SU-DHL-6 (cell line): ENCODE measurements around the gene TADA3.

Source experiments
- H2AFZ ChIP-seq: fragments of 200-600 bp; sonication (generic); 2 replicates; pipeline ENCODE4 v1.6.1; 2014; ENCODE audit warnings: low read depth, mild to moderate bottlenecking, moderate library complexity, mixed read lengths, antibody characterized with exemption, low read length; ENCODE audit not compliant: severe bottlenecking
- H3F3A ChIP-seq: fragments of 200-600 bp; shearing (Covaris generic); 2 replicates; pipeline ENCODE4 v1.6.0; 2016; ENCODE audit warnings: antibody characterized with exemption, mild to moderate bottlenecking; ENCODE audit not compliant: insufficient read depth
- H3K27ac ChIP-seq: fragments of 200-600 bp; sonication (generic); 2 replicates; pipeline ENCODE4 v1.5.1; 2016; ENCODE audit warnings: low read depth, mild to moderate bottlenecking, low read length, moderate library complexity, mixed read lengths
- H3K27me3 ChIP-seq: fragments of 200-600 bp; sonication (generic), shearing (Covaris generic); 2 replicates; pipeline ENCODE4 v1.6.0; 2014; ENCODE audit warnings: mild to moderate bottlenecking, low read length
- H3K36me3 ChIP-seq: fragments of 200-600 bp; sonication (generic); 2 replicates; pipeline ENCODE4 v1.6.1; 2014; ENCODE audit warnings: mild to moderate bottlenecking, low read length, mixed read lengths
- H3K4me2 ChIP-seq: fragments of 300-600, 200-600 bp; shearing (Covaris generic), sonication (generic); 2 replicates; pipeline ENCODE4 v1.6.0; 2014; ENCODE audit warnings: low read length, low read depth, mild to moderate bottlenecking; ENCODE audit not compliant: poor library complexity, severe bottlenecking
- H3K4me3 ChIP-seq: fragments of 200-600 bp; sonication (generic); 2 replicates; pipeline ENCODE4 v1.5.1; 2014; ENCODE audit warnings: antibody characterized with exemption, low read length, mild to moderate bottlenecking, mixed read lengths; ENCODE audit not compliant: insufficient read depth, poor library complexity, severe bottlenecking
- H3K79me2 ChIP-seq: fragments of 200-600 bp; sonication (generic); 2 replicates; pipeline ENCODE4 v1.6.1; 2014; ENCODE audit warnings: mild to moderate bottlenecking, low read length, moderate library complexity; ENCODE audit not compliant: insufficient read depth
- H3K9ac ChIP-seq: fragments of 200-600 bp; sonication (generic); 2 replicates; pipeline ENCODE4 v1.7.0; 2014; ENCODE audit warnings: mild to moderate bottlenecking, low read length
- H3K9me2 ChIP-seq: fragments of 200-600 bp; sonication (generic); replicated peaks from 2 replicates; pipeline ENCODE4 v1.6.1; 2014; ENCODE audit warnings: low read length; ENCODE audit not compliant: insufficient read depth
- H3K9me3 ChIP-seq: fragments of 200-600 bp; sonication (generic); 2 replicates; pipeline ENCODE4 v1.6.1; 2014; ENCODE audit warnings: low read length, mixed read lengths; ENCODE audit not compliant: insufficient read depth
- H4K20me1 ChIP-seq: fragments of 200-600 bp; sonication (generic); 2 replicates; pipeline ENCODE4 v1.6.1; 2014; ENCODE audit warnings: low read depth, mild to moderate bottlenecking, antibody characterized with exemption, low read length, moderate library complexity, mixed read lengths
- EZH2phosphoT487 ChIP-seq: fragments of 200-600 bp; sonication (generic), shearing (Covaris generic); conservative IDR thresholded peaks from 2 replicates; pipeline ENCODE4 v1.6.1; 2018; ENCODE audit warnings: mild to moderate bottlenecking, antibody characterized with exemption, low read length, moderate library complexity, mixed read lengths
- TF ChIP-seq, protein P1 (sequence below): fragments of 200-600 bp; sonication (generic); IDR thresholded peaks from one replicate; pipeline ENCODE4 v1.5.1; 2017; ENCODE audit warnings: antibody characterized with exemption, mild to moderate bottlenecking, low read length, moderate library complexity; ENCODE audit not compliant: insufficient read depth, poor library complexity, severe bottlenecking

Gene TADA3

DNA sequence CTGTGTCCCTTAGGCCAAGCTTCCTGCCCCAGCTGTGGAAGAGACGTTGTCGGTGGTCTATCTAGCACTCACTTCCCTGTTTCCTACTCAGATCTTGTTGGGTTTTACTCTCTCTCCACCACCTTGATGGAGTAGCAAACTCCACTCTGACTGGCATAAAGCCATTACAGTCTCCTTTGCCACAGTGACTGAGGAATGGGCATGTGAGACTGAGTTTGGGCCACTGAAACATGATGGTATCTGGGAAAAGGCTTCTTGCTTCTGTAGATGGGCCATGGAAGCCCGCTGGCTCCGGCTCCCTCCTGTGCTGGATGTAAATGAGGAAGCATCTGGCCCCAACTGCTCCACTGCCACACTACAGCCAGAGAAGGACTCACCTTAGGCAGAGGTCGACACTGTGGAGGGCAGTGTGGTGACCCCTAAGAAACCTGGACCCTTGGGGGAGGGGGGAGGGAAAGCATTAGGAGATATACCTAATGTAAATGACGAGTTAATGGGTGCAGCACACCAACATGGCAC lies 13.1 kb downstream of the TADA3 start:
- Histone ChIP-seq H3K9me3 (no peaks in the 10 kb centered on the region), H3K27ac (peak overlapping the region; percentile 91), H3K36me3 (peaks cover 4% of the 10 kb centered on the region; the same call in 1 of the 2 replicates), H3K4me2 (peak overlapping the region; percentile 41), H4K20me1 (no peaks in the 10 kb centered on the region), H3F3A (peaks cover 34% of the 10 kb centered on the region), H3K4me3 (no peak overlapping the region), H3K79me2 (no peaks in the 10 kb centered on the region), H3K9me2 (no peaks in the 10 kb centered on the region), H2AFZ (no peak overlapping the region), H3K27me3 (no peaks in the 10 kb centered on the region), H3K9ac (0 out of 2 replicates have a peak overlapping the region, but pooled peaks have one; percentile 49)
- TF ChIP-seq, protein P1, sequence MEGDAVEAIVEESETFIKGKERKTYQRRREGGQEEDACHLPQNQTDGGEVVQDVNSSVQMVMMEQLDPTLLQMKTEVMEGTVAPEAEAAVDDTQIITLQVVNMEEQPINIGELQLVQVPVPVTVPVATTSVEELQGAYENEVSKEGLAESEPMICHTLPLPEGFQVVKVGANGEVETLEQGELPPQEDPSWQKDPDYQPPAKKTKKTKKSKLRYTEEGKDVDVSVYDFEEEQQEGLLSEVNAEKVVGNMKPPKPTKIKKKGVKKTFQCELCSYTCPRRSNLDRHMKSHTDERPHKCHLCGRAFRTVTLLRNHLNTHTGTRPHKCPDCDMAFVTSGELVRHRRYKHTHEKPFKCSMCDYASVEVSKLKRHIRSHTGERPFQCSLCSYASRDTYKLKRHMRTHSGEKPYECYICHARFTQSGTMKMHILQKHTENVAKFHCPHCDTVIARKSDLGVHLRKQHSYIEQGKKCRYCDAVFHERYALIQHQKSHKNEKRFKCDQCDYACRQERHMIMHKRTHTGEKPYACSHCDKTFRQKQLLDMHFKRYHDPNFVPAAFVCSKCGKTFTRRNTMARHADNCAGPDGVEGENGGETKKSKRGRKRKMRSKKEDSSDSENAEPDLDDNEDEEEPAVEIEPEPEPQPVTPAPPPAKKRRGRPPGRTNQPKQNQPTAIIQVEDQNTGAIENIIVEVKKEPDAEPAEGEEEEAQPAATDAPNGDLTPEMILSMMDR: no peak
- no peak for TF ChIP-seq EZH2phosphoT487

DNA sequence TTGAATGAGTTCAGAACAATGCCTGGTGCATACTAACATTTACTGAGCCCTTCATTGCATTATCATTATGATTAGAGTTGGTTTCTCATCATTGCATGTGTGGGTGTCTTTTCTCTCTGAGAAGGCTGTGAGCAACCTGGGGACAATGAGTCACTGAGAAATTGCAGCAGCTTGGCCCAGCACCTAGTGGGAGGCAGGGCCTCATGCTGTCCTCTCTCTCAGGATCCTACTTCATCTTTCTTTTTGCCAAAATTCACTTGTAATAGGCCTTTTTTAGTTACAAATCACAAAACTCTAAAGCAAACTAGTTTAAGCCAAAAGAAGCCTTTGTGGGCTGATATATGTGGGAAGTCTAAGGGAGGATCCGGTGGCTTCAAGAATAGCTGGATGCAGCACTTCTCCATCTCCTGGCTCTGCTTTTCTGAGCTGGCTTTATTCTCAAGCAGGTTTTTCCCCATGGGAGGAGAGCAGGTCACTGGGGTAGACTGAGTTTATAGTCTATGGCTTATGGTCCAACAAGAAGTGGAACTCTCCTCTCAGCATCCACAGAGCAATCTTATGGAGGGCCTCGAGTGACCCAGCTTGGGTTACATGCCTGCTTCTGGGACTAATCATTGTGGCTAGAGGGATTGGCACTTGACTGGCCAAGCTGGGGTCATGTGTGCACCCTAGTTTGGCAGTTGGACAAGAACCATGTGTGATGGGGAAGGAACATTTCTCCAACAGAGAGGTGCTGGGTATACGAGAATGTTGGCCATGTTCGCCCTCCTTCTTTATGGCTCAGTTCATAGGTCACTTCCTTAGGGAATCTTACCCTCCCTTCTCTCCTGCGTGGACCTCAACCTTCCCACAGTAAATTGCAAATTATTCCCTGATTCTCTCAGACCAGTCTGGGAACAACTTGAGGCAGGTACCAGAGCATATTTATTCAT lies 13.9 kb downstream of the TADA3 start:
- TF ChIP-seq EZH2phosphoT487: no peak
- TF ChIP-seq, protein P1: no peak
- no peak overlapping the region for H3K4me3 ChIP-seq
- no peak overlapping the region for H2AFZ ChIP-seq
- no peaks in the 10 kb centered on the region for H3K9me2 ChIP-seq
- H3K9me3 ChIP-seq: no peaks in the 10 kb centered on the region
- H3K9ac ChIP-seq: no peak overlapping the region
- H3K79me2 ChIP-seq: no peaks in the 10 kb centered on the region
- no peak overlapping the region for H3K4me2 ChIP-seq
- peaks cover 34% of the 10 kb centered on the region for H3F3A ChIP-seq
- H3K27me3 ChIP-seq: no peaks in the 10 kb centered on the region
- H3K36me3 ChIP-seq: peaks cover 4% of the 10 kb centered on the region; the same call in 1 of the 2 replicates
- no peaks in the 10 kb centered on the region for H4K20me1 ChIP-seq
- H3K27ac ChIP-seq: no peak overlapping the region

DNA sequence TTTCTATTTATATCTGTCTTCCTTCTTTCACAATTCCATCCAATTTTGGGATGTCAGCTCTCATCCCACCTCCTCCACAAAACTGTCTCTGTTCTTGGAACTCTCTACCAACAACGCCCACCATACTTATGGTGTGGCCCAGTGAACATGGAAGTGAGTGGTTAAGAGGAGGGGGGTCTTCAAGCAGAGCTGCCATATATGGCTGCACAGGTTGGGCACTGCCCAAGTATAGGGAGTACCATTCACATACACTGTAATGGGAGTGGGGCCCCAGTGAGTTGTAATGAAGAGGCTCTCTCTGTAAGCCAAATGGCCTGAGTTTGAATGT lies 14.6 kb downstream of the TADA3 start:
- H3K27ac ChIP-seq: no peak overlapping the region
- no peak overlapping the region for H3K4me2 ChIP-seq
- no peaks in the 10 kb centered on the region for H3K79me2 ChIP-seq
- no peaks in the 10 kb centered on the region for H4K20me1 ChIP-seq
- H2AFZ ChIP-seq: no peak overlapping the region
- peaks cover 4% of the 10 kb centered on the region; the same call in 1 of the 2 replicates for H3K36me3 ChIP-seq
- H3K9ac ChIP-seq: no peak overlapping the region
- no peaks in the 10 kb centered on the region for H3K9me2 ChIP-seq
- H3K4me3 ChIP-seq: no peak overlapping the region
- no peaks in the 10 kb centered on the region for H3K27me3 ChIP-seq
- TF ChIP-seq, protein P1: no peak
- no peak for TF ChIP-seq EZH2phosphoT487
- H3F3A ChIP-seq: peaks cover 29% of the 10 kb centered on the region
- no peaks in the 10 kb centered on the region for H3K9me3 ChIP-seq
